K562 (cell line): ENCODE measurements around the gene GALT. TPM values are rescaled to one million over a fixed set of nuclear protein-coding genes. Genes with fewer than 3 reads are reported as not detected.

ENCODE experiments used
- BDP1 ChIP-seq: IDR thresholded peaks from 3 replicates; pipeline ENCODE4 v1.6.1; 2011; ENCODE audit not compliant: insufficient read length, insufficient read depth
- DLX4 ChIP-seq: fragments of 250-450 bp; sonication (Bioruptor Pico); IDR thresholded peaks from 2 replicates; pipeline ENCODE4 v1.6.1; 2021; ENCODE audit warnings: mild to moderate bottlenecking
- GTF2B ChIP-seq: IDR thresholded peaks from 2 replicates; pipeline ENCODE4 v1.6.1; 2011; ENCODE audit not compliant: insufficient read length; ENCODE audit errors: extremely low read depth
- HEY1 ChIP-seq: fragments of 250-450 bp; sonication (Bioruptor Pico); IDR thresholded peaks from 2 replicates; pipeline ENCODE4 v1.5.0; 2020; ENCODE audit warnings: mild to moderate bottlenecking, moderate library complexity, borderline replicate concordance
- JUN ChIP-seq, 2 experiments: sonication (generic) in 1 of 2; formaldehyde crosslinking in 1 of 2; IDR thresholded peaks; 2 replicates each; pipeline versions ENCODE4 v1.6.1 to v1.8.0; 2012 to 2022; ENCODE audit warnings: borderline replicate concordance in 2 of 2, mild to moderate bottlenecking in 2 of 2, improper control_type of control experiment in 1 of 2, low read depth in 1 of 2, low read length in 1 of 2, missing genetic modification reagents in 1 of 2
- KAT7 ChIP-seq: sonication (generic); formaldehyde crosslinking; IDR thresholded peaks from 2 replicates; pipeline ENCODE4 v1.8.0; 2022; ENCODE audit warnings: missing genetic modification reagents, mild to moderate bottlenecking, borderline replicate concordance
- MCM7 ChIP-seq, 2 experiments: fragments of 450-650 bp; IDR thresholded peaks; 2 replicates each; pipeline ENCODE4 v1.6.1; 2016 to 2018
- MEF2D ChIP-seq: conservative IDR thresholded peaks from 2 replicates; pipeline ENCODE4 v1.6.1; 2016; ENCODE audit warnings: low read depth, missing genetic modification characterization, missing compliant biosample characterization
- NRF1 ChIP-seq, 2 experiments: fragments of 450-650 bp; IDR thresholded peaks in 1 of 2; conservative IDR thresholded peaks in 1 of 2; 2 replicates each; pipeline ENCODE4 v1.6.1; 2014; ENCODE audit warnings: mild to moderate bottlenecking in 2 of 2
- PCBP1 ChIP-seq: fragments of 200-400 bp; formaldehyde crosslinking; IDR thresholded peaks from 2 replicates; pipeline ENCODE4 v1.6.1; 2018; ENCODE audit warnings: mild to moderate bottlenecking, low read depth, low read length; ENCODE audit not compliant: poor library complexity, severe bottlenecking
- POLR3G ChIP-seq: IDR thresholded peaks from 2 replicates; pipeline ENCODE4 v1.6.1; 2011; ENCODE audit not compliant: insufficient read length, insufficient replicate concordance; ENCODE audit errors: extremely low read depth
- ZNF124 ChIP-seq: sonication (generic); formaldehyde crosslinking; IDR thresholded peaks from 2 replicates; pipeline ENCODE4 v1.8.1; 2022; ENCODE audit warnings: missing genetic modification reagents
- ZNF232 ChIP-seq: sonication (generic); formaldehyde crosslinking; IDR thresholded peaks from 2 replicates; pipeline ENCODE4 v1.8.0; 2022; ENCODE audit warnings: mild to moderate bottlenecking, missing genetic modification reagents
- ZNF436 ChIP-seq: fragments of 250-450, 450-650 bp; sonication (Bioruptor Pico); formaldehyde crosslinking; IDR thresholded peaks from 2 replicates; pipeline ENCODE4 v1.7.0; 2020; ENCODE audit warnings: mild to moderate bottlenecking
- polyA plus RNA-seq, 8 experiments: library from polyadenylated mRNA; depleted of rRNA in 4 of 8; stranded (reverse) in 5 of 8; unstranded in 3 of 8; fragments of >200 nt; fragmentation: Nextera tagmentation in 2 of 8; fragmentation: Illumina TruSeq in 1 of 8; extraction: Ambion mirVana in 2 of 8; extraction: Trizol in 1 of 8; gene quantifications; 2 replicates each; pipeline versions ENCODE4 v1.2.1 to v1.2.3, GENCODE V29; 2011 to 2014; ENCODE audit warnings: inconsistent platforms in 1 of 8, missing spikeins in 1 of 8
- total RNA-seq, 7 experiments: library from RNA; depleted of rRNA in 6 of 7; stranded (reverse); fragments of >200 nt in 6 of 7; fragmentation: Illumina TruSeq in 2 of 7; extraction: Trizol in 2 of 7; gene quantifications; 2 replicates each; pipeline versions ENCODE4 v1.2.1 to v1.2.3, GENCODE V29; 2011 to 2021; ENCODE audit warnings: low replicate concordance in 1 of 7
- TF ChIP-seq, protein P1 (sequence below): IDR thresholded peaks from 2 replicates; pipeline ENCODE4 v1.6.1; 2012; ENCODE audit warnings: low read depth, low read length, improper control_type of control experiment, borderline replicate concordance
- TF ChIP-seq, protein P2 (sequence below): sonication (generic); formaldehyde crosslinking; IDR thresholded peaks from 2 replicates; pipeline ENCODE4 v1.8.1; 2023; ENCODE audit warnings: missing genetic modification reagents, mild to moderate bottlenecking, borderline replicate concordance
- TF ChIP-seq, protein P3 (sequence below): sonication (generic); formaldehyde crosslinking; IDR thresholded peaks from 2 replicates; pipeline ENCODE4 v1.8.1; 2023; ENCODE audit warnings: mild to moderate bottlenecking, missing genetic modification reagents

GALT gene
- total and polyA plus RNA-seq, 9 of the 15 experiments (the other 6 are each of a cell fraction or from before 2014, with no cell fraction given), result 7.3 to 29.2 (median 15.6) TPM

DNA sequence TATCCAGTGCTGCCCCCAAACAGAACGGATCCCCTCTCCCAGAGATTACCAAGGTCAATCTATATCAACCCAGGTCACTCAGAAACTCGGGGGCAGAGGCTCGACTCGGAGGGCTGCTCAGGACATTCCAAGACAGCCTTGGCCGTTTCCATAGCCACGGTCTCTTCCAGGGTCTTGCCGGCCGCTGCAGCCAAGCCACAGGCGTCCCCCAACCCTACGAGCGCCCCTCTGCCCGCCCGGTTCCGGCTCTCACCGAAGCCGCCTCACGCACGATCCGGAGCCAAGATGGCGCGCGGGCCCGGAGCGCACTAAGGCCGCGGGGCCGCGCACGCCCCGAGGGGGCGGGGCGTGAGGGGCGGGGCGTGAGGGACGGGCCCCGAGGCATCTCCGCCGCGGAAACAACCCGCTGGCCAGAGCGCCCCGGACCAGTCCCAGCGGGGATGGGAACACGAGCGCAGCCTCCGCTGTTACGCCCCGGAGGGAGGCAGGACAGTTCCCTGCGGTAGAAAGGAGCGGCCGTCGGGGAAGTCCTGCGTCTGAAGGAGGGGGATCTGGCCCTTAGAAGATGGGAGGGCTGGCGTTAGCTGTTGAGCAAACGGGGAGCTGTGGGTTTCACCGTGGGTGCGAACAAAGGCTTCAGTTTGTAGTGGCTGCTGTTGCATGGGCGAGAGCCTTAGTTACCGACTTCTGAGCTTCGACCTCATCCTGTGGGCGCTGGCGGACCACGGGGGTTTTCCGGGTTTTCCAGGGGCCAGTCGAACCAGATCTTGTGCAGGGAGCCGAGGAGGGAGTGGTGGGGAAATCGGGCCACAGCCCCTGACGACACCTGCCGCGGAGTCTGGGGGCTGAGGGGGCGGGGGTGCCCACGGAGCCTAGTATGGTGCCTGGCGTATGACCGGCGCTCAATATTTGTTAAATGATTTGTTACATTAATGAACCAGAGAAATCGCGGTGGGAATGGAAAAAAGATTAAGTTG is 34.4 kb upstream of the GALT start, which contains the start of gene RPP25L (continued):
- TF ChIP-seq GTF2B (no peak), MEF2D (tag) (no peak), MCM7 (IDR thresholded peaks at IDR 0.05) (no peak), KAT7 (CRISPR knock-in tag) (no peak), DLX4 (CRISPR knock-in tag) (no peak), ZNF232 (no peak), BDP1 (no peak), HEY1 (CRISPR knock-in tag) (no peak), NRF1 (conservative IDR thresholded peaks at IDR 0.05 in 1 of 2, IDR thresholded peaks at IDR 0.05 in 1 of 2) (peak; percentile 75 to 80), POLR3G (no peak), ZNF124 (CRISPR knock-in tag) (no peak), PCBP1 (no peak), JUN (IDR thresholded peaks at IDR 0.05; ENCODE audit: borderline replicate concordance, low read depth, low read length) (no peak), JUN (CRISPR knock-in tag; IDR thresholded peaks at IDR 0.05; ENCODE audit: borderline replicate concordance) (0 out of 2 replicates have a peak, but pooled peaks have one; percentile 20), ZNF436 (CRISPR knock-in tag) (no peak)
- TF ChIP-seq, protein P1, sequence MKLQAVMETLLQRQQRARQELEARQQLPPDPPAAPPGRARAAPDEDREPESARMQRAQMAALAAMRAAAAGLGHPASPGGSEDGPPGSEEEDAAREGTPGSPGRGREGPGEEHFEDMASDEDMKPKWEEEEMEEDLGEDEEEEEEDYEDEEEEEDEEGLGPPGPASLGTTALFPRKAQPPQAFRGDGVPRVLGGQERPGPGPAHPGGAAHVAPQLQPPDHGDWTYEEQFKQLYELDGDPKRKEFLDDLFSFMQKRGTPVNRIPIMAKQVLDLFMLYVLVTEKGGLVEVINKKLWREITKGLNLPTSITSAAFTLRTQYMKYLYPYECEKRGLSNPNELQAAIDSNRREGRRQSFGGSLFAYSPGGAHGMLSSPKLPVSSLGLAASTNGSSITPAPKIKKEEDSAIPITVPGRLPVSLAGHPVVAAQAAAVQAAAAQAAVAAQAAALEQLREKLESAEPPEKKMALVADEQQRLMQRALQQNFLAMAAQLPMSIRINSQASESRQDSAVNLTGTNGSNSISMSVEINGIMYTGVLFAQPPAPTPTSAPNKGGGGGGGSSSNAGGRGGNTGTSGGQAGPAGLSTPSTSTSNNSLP, result no peak
- TF ChIP-seq, protein P2, sequence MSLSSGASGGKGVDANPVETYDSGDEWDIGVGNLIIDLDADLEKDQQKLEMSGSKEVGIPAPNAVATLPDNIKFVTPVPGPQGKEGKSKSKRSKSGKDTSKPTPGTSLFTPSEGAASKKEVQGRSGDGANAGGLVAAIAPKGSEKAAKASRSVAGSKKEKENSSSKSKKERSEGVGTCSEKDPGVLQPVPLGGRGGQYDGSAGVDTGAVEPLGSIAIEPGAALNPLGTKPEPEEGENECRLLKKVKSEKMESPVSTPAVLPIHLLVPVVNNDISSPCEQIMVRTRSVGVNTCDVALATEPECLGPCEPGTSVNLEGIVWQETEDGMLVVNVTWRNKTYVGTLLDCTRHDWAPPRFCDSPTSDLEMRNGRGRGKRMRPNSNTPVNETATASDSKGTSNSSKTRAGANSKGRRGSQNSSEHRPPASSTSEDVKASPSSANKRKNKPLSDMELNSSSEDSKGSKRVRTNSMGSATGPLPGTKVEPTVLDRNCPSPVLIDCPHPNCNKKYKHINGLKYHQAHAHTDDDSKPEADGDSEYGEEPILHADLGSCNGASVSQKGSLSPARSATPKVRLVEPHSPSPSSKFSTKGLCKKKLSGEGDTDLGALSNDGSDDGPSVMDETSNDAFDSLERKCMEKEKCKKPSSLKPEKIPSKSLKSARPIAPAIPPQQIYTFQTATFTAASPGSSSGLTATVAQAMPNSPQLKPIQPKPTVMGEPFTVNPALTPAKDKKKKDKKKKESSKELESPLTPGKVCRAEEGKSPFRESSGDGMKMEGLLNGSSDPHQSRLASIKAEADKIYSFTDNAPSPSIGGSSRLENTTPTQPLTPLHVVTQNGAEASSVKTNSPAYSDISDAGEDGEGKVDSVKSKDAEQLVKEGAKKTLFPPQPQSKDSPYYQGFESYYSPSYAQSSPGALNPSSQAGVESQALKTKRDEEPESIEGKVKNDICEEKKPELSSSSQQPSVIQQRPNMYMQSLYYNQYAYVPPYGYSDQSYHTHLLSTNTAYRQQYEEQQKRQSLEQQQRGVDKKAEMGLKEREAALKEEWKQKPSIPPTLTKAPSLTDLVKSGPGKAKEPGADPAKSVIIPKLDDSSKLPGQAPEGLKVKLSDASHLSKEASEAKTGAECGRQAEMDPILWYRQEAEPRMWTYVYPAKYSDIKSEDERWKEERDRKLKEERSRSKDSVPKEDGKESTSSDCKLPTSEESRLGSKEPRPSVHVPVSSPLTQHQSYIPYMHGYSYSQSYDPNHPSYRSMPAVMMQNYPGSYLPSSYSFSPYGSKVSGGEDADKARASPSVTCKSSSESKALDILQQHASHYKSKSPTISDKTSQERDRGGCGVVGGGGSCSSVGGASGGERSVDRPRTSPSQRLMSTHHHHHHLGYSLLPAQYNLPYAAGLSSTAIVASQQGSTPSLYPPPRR (CRISPR knock-in tag), result no peak
- TF ChIP-seq, protein P3, sequence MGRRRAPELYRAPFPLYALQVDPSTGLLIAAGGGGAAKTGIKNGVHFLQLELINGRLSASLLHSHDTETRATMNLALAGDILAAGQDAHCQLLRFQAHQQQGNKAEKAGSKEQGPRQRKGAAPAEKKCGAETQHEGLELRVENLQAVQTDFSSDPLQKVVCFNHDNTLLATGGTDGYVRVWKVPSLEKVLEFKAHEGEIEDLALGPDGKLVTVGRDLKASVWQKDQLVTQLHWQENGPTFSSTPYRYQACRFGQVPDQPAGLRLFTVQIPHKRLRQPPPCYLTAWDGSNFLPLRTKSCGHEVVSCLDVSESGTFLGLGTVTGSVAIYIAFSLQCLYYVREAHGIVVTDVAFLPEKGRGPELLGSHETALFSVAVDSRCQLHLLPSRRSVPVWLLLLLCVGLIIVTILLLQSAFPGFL, result no peak
